Measurements from ENCODE around the gene SMIM41. TPM values are rescaled to one million over a fixed set of nuclear protein-coding genes. Genes with fewer than 3 reads are reported as not detected.

SMIM41 gene
- polyA plus RNA-seq, 4 donors = 0.30 to 0.65 (median 0.39) TPM

DNA sequence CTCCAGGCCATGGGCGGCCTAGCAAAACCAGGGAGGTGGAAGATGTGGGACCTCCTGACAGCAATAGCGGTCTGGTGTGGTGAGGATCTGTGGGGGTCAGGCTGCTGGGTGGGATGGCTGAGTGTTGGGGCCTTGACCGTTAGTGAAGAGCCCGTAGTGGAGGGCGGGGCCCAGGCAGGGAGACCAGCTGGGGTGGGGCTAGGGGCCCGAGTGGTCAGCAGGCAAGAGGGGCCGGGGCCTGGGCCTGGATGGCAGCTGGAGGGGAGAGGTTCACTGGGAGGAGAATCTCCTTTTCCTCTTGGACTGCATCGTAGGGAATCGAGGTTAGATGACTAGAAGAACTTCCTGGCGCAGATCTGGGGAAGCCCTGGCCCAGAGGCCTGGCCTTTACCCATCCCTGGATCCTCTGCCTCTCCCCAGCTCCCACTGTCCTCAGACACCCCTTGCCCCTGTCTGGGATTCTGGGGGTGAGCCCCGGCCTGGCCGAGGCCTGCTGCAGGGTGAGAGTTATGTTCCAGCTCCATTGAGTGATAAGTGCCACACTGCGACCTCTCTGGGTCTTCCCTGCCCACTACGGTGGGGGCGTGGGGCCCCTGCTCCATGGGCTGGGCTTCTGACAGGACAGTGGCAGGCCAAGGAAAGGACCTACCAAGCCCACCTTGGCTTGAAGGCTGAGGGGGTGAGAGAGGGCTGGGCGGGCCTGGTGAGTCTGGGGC lies 65.2 kb downstream of the SMIM41 start:
- no peak for DNase-seq (ENCODE audit: low read depth in 4 of 4, low spot score in 3 of 4)

DNA sequence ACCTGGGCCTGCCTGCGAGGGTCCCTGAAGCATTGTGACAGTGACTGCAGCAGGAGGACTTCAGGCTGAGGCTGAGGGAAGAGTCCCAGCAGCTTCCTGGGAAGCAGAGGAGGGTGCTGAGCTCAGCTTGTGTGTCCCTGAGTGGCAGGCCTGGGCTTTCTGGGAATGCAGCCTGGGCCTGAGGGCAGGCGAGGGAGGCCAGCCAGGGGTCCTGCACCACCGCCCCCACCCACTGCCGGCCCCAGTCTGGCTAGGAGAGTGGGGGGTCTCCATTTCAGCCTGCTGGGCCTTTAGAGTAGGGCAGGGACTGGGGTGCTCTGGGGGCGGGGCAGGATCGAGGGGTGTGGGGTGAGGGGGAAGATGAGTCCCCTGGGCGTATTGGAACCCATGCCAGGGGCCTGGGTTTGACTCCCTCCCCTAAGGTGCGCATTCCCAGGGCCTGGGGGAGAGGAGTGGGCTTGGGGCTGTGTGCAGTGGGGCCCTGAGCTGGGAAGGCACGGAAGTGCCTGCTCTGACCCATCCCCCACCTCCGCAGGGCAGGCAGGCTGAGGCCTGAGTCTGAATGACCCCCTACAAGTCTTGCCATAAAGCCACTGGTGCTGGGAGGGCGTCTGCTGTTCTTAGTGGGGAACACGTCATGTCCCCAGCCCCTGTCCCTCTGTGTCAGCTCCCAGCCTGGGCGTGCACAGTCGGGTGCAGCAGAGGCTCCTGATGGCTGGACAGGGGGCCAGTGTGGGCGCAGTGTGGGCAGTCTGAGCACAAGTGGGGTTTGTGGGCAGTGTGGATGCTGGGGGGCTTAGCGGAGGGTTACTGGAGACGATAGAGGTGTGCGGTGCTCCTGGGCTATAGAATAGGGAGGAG lies 66.0 kb downstream of the SMIM41 start:
- no peak for DNase-seq (ENCODE audit: low read depth in 4 of 4, low spot score in 3 of 4)

DNA sequence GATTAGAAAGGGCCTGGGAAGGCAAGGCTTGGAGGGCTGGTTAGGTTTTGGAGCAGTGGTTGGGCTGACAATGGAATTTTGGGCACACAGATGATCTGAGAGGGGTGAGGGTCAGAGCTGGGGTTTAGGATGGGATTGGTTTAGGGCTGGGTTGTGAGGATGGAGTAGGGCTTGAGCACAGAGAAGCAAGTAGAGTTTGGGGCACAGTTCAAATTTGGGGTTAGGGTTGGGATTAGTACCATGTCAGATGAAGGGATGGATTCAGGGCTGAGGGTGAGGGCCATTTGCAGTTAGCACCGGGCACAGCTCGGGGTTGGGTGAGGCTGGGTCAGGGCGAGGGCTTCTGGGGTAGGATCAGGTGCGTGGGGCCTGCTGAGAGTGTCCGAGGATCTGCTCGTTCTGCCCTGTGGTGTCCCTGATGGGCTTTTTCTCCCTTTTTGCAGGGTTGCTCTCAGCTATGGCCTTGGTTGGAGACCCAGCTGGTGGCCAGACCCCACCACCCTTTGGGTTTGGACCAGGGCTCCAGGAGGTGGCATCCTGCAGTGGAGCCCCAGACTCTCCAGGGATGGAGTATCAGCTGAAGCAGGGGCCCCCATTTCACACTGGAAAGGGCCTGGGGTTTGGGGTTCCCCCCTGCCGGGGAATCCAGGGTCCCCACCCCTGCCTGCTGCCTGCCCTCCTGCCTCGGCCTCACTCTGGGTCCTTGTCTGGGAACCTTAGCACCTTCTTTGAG lies 66.8 kb downstream of the SMIM41 start:
- DNase-seq (ENCODE audit: low read depth in 4 of 4, low spot score in 3 of 4) = no peak

DNA sequence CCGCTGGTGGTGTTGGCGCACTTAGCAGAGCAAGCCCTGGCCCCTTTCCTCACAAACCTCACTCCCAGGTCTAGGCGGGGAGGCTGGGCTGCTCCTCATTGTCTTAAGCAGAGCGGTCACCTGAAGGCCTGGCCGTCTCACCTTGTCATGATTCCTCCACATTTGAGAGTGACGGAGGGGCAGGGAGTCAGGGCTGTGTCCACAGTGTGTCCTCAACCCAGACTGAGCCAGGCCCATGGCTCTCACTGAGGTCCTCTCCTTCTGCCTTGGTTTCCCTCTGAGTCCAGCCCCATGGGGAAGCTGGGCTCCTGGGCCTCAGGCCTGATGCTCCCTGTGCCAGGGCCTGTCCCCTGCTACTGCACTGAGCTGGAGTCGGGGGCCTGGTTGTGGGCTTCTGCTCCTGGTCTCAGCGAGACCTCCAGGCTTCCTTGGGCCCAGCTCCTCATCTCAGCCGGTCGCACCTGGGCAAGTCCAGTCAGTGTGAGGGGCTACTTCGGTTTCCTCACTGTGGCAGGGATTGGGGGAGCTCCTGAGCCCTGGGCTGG lies 67.4 kb downstream of the SMIM41 start:
- DNase-seq (ENCODE audit: low read depth in 4 of 4, low spot score in 3 of 4) = no peak

DNA sequence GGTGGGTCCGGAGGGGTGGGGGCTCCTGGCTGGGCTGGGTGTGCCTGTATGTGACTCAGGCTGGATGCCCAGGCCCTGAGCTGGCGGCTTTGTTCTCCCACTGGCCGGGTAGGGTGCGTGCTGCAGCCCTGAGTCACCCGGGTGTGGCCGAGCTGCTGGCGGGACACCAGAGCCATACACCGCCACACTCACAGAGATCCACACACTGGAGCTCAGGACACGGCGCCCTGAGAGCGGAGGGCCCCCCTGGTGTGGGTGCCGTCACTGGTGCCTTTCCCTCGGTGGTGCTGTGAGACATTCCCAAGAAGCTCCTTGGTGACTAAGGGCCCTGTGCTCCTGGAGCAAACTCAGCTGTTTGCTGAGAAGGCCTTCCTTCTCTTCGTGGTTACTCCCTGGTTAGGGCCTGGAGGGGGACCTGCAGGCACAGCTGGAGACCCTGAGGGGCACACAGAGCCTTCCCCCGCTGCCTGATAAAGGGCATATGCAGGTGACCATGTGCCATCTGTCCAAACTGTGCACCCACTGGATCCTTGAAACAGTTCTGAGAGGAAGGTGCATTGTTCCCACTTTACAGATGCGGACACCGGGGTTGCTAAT lies 68.0 kb downstream of the SMIM41 start:
- DNase-seq (ENCODE audit: low read depth in 4 of 4, low spot score in 3 of 4) = no peak

DNA sequence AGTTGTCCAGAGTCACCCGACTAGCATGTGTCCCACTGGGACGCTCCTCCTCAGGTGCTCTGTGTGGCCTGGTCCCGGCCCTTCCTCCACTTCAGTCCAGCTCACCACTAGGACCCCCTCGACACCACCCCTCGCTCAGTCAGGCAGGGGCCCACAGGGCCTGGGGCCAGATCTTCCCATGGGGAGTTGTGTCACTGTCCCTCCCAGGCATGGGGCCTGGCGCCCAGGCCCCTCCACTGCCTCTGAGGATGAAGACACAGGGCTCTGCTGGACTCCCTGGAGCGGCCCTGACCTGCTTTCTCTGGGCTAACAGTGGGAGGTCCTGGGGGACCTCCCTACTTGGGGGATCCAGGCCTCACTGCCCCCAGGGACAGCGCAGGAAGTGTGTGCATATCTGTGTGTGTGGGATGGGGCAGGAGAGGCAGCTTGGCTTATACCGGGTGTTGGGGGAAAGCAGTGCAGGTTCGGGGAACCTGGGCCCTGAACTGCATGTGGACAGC lies 68.5 kb downstream of the SMIM41 start:
- no peak for DNase-seq (ENCODE audit: low read depth in 4 of 4, low spot score in 3 of 4)

DNA sequence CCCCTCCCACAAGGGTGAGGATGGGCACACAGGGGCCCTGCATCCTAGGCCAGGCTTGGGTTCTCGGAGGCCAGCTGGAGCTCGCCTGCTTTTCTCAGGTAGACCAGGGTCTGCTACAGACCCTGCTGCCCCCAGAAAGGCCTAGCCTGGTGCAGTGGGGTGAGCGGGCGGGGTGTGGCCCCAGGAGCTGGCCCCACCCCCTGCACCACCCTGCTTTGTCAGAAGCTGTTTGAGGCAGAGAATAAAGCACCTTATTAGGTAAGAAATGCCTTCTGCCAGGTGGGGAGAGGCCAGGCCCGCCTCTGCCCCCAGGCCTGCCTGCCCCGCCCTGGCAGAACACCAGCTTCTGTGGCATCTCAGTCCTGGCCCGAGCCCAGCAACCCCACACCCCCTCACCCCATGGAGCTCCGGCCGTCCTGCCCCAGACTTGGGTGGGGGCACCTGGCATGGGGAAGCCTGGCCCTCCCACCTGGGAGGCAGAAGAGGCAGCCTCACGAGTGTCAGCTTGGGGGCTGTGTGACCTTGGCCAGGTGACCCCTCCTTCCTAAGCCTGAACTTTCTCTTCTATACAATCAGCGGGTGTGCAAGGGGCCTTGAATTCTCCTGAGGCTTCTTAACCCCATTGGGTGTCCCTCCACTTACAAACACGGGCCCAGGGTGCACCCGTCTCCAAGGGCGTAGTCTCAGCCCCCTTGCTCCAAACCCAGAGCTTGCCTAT lies 69.1 kb downstream of the SMIM41 start:
- no peak for DNase-seq (ENCODE audit: low read depth in 4 of 4, low spot score in 3 of 4)

DNA sequence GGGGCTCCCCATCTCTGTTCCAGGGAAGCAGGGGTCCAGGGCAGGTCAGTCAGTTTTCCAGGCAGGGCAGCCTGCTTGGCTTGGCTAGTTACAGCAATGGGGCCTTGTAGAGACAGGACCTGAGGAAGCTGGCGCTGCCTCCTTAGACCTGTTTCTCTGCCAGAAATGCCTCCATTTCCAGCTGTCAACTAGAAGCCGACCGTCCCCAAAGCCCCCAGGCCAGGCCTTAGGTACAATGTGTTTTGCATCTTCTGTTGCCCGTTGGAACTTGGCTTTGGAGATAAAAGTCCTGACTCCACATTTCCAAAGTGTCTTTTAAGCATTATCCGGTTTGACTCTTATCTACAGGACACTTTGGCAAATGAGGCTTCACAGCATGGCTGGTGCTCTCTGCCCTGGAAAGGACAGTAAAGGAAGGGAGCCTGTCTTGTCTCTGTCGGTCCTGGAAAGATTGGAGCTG lies 69.7 kb downstream of the SMIM41 start:
- DNase-seq (ENCODE audit: low read depth in 4 of 4, low spot score in 3 of 4) = no peak

DNA sequence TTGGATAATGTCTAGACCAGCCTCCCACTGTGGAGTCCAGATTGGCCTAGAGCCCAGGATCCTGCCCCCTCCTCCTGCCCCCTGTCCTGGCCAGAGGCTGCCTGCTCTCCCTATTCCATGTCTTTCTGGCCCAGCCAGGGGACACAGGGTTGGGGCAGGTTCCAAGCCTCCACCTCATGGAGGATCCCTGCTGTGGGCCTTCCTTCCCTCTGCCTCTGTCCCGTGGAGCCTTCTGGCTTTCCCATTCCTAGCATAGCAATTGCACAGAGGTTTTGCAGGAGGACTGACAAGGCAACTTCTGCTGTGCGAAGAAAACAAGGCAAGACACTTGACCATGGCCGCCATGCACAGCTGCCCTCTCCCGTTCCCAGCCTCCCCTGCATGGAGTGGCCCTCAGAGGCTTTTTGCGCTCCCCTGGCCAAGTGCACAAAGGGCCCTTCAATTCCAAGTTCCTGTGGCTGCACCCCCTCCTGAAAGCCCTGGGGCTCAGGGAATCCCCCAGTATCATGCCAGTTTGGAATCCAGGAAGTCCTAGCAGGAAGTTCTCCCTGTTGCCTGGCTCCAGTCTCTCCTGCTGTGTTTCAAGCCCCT lies 70.2 kb downstream of the SMIM41 start:
- DNase-seq (ENCODE audit: low read depth in 4 of 4, low spot score in 3 of 4) = no peak

DNA sequence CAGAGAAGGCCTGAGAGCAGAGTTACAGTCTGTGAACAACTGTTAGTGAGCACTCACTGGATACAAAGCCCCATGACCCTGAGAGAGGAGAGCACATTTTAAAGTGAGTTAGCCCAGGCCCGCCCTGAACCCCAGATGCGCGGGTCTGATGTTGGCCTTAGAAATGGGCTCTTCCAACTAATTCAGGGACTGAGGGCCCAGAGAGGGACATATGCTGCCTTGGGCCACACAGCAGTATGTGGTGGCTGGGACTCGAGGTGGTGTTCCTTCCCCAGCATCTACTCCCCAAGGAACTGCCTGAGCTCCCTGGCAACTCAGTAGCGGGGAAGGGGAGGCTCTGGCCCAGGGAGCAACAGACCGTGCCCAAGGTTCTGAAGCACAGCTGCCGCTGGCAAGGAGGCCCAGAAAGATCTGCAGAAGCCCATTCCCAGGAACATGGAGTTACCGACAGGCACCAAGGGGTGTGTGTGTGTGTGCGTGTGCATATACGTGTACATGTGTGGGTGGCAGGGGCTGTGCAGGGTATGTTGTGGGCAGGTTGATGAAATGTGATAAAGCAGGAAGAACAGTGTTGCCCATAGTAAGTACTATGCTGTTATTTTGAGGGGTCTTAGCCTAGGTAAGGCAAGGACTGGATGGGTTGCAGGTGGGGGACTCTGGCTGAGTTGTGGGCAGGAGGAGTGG lies 71.8 kb downstream of the SMIM41 start:
- no peak for DNase-seq (ENCODE audit: low read depth in 4 of 4, low spot score in 3 of 4)

DNA sequence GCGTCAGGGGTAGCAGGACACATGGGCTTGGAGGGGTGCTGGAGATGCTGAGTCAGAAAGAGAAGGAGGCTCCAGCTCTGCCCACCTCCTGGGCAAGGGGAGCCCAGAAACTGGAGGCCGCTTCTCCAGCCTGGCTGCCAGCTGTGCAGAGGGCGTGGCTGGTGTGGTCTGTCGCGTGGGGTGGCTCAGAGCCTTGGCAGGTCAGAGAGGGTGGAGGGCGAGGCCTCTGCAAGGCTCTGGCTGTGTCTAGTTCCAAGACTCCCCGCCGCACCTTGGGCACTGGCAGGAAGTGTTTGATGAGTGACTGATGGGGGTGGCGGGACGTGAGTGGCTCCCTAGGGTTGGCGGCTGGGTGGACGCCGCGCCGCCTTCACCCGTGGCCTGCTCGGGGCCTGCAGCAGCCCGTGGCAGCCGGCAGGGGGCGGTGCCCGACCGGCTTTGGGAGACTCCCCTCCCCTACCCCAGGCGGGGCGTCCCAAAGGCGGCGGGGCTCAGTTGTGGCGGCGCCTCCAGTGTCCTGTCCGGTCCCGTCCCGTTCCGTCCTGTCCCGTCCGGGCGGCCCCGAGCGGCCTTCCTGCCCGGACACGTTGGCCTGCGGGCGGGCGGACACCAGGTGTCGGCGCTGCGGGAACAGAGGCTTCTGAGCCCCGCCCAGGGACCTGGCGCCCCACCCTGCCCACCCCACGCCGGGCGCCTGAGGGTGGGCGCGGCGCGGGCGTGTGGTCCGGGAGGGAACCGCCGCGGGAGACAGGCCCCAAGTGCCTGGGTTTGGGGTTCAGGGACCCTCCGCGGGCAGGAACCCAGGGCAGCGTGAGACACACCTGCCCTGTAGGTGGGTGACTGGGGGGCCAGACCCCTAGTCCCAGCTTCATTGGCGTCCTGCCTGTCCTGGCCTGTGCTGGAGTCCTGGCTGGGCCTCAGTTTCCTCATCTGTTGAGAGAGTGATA lies 72.6 kb downstream of the SMIM41 start:
- DNase-seq (ENCODE audit: low read depth in 4 of 4, low spot score in 3 of 4) = peak in 3 of 4 donors; percentile 23 to 42 (median 40)

DNA sequence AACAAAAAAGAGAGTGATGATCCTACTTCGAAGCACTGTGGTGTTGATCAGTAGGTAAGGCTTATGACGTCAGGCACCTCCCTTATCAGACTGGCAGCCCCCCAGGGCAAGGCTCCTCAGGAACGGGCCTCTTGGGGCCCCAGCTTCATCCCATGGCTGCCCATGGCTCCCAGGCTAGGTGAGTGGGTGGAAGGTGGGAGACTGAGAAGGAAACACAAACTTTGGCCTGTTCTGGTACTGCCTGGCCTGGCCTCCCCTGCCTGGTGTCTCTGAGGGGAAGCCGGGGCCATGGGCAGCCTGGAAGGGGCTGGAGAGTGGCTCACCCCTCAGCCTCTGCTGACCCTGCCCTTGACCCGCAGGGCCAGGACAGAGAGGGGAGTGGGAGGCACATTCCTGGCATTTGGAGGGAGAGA lies 73.4 kb downstream of the SMIM41 start:
- DNase-seq (ENCODE audit: low read depth in 4 of 4, low spot score in 3 of 4) = no peak

DNA sequence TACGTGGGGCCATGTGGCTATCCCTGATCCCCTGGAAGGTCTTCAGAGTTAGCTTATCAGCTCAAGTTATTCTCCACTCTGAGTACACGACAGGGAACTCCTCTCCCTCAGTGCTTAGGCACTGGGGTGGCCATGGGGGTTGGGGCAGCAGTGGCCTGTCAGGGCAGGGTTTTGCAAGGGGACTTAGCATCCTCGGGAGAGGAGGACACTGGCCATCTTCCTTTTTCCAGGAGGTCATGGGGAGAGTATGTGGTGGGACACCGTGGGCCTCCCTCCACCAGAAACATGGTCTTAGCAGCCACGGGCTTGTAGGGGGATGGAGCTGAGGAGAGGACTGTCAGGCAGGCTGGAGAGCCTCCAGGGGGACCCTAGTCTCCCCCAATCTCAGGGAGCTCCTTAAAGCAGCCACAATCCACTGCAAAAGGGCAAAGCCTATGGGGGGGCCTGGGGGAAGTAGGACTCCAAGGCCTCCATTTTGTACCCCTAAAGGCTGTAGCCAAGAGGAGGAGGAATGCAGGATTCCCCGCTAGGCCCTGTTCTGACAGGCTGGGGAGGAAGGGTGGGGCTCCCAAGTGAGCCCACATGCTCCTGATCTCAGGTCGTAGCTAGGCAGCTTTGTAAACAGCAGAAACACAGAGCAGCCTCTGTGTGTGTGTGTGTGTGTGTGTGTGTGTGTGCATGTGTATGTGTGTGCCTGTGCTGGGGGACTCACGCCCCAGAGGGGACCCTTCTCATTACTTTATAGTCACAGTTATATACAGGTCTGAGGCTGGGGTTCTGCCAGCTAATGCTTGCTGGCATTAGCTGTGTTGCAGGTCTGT lies 75.8 kb downstream of the SMIM41 start:
- no peak for DNase-seq (ENCODE audit: low read depth in 4 of 4, low spot score in 3 of 4)

DNA sequence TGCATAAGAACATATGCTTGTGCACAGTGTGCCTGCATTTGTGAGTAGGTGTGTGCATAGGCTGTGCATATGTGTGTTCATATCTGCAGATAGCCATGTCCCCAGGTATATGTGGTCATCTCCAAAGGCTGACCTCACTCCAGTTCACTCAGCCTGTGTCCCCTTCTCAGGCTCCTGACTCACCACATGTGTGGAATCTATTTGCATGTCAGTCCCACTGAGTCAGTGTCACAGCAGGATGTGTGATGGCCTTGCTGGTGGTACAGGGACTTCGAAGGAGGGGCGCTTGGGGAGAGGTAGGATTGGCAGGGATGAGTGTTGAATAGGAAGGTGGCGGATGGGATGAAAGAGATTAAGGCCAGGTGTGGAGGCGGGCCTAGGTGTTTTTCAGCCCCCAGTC lies 76.8 kb downstream of the SMIM41 start:
- DNase-seq (ENCODE audit: low read depth in 4 of 4, low spot score in 3 of 4) = no peak

DNA sequence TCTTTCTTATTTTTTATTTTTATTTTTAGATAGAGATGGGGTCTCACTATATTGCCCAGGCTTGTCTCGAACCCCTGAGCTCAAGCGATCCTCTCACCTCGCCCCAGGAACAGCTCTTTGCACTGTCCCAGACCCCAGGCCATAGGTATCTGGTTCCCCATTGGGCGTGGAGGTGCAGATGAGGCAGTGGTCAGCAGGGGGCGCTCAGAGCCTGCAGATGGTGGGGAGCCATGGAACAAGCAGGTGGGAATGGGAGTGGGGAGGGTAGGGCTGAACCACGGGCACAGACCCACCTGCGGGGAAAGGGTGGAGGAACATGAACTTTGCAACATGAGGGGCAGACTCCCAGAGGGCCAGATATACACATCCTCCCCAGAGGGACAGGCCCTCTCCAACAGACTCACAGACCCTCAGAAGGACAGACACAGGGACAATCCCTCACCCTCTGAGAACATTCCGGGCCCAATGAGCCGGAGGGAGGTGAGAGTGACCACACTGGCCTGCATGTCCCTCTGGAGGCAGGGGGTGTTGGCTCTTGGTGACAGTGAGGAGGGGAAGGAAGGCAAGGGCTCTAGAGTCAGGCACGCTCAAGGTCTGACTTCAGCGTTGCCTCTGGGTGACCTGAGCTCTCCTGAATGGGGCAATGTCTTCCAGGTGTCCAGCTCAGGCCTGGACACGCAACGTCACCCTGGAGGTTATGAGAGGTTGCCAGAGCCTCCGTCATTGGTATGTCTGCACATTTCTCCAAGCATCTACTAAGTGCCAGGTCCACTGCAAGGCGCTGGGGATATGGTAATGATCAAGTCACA lies 77.5 kb downstream of the SMIM41 start:
- DNase-seq (ENCODE audit: low read depth in 4 of 4, low spot score in 3 of 4) = peak in 3 of 4 donors; percentile 36 to 62 (median 53)
